NCI-H1105 treated with DMSO at 0.1 percent for 48 hours (cell line): ENCODE measurements around the gene SLC22A14.
"Not testable (repeated sequence)": the region's sequence is repeated elsewhere in the genome, so short reads cannot be mapped to it uniquely, and the experiment has no call there.

Experiments used
- DNase-seq: peaks from one replicate; lab custom pipeline; 2025; lab: John Stamatoyannopoulos, UW

The SLC22A14 gene, protein sequence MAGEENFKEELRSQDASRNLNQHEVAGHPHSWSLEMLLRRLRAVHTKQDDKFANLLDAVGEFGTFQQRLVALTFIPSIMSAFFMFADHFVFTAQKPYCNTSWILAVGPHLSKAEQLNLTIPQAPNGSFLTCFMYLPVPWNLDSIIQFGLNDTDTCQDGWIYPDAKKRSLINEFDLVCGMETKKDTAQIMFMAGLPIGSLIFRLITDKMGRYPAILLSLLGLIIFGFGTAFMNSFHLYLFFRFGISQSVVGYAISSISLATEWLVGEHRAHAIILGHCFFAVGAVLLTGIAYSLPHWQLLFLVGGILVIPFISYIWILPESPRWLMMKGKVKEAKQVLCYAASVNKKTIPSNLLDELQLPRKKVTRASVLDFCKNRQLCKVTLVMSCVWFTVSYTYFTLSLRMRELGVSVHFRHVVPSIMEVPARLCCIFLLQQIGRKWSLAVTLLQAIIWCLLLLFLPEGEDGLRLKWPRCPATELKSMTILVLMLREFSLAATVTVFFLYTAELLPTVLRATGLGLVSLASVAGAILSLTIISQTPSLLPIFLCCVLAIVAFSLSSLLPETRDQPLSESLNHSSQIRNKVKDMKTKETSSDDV

GRCh38 chr3:38281895-38282686, at the start of gene SLC22A14:
Gene SLC22A14 (plus strand): TSS chr3:38282294. CDS start chr3:38306027, 23,733 bp downstream.
- DNase-seq, result no peak

GRCh38 chr3:38232701-38233100, 49.4 kb upstream of the SLC22A14 start:
- DNase-seq, result no peak

- DNase-seq, result no peak
These were observed 46.6 kb upstream of the SLC22A14 start for GRCh38 chr3:38235466-38235865.

- no peak for DNase-seq
These were observed 43.6 kb upstream of the SLC22A14 start for GRCh38 chr3:38238416-38239008.

DNA sequence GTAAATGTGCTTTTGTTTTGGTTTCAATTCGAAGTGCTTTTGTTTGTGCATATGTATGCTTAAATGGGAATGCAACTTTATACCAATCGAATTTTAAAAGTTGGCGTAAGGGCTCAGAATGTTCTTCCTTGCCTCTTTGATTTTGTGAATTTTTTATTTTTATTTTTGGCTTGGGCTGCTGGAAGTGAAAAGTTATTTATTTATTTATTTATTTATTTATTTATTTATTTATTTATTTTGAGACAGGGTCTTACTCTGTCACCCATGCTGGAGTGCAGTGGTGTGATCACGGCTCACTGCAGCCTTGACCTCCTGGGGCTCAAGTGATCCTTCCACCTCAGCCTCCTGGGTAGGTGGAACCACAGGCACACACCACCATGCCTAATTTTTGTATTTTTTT, 39.3 kb upstream of the SLC22A14 start:
- DNase-seq, result not testable (repeated sequence)

GRCh38 chr3:38245930-38246329, 36.2 kb upstream of the SLC22A14 start:
- no peak for DNase-seq

DNA sequence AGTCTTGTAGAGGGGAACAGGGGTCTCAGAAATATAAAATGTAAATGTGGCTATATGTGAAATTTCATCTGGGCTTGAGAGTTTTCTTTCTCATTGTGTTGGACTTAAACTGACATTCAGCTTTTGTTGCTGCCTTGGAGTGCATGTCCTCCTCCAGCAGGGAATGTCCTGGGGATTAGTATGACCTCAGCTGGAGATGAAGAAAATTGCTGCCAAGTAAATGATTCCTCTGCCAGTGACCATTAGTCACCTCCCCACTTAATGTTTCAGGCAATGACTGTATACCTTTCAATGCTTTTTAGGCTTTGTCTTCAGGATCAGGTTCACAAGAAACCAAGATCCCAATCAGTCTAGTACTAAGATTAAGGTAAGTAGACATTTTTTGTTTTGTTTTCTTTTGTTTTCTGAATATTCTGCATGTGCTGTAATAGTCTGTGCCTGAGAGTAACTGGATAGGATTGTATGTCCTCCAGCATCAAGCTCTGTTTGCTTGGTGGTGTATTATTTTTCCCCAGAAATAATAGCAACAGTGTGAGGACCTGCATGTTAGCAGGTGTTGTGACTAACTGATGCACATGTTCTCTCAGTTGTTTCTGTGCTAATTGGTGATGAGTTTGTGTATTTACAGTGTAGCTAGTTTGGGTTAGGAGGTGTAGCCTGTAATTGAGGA, 34.6 kb upstream of the SLC22A14 start:
- DNase-seq, result no peak

GRCh38 chr3:38250198-38250597, 31.9 kb upstream of the SLC22A14 start:
- no peak for DNase-seq

DNA sequence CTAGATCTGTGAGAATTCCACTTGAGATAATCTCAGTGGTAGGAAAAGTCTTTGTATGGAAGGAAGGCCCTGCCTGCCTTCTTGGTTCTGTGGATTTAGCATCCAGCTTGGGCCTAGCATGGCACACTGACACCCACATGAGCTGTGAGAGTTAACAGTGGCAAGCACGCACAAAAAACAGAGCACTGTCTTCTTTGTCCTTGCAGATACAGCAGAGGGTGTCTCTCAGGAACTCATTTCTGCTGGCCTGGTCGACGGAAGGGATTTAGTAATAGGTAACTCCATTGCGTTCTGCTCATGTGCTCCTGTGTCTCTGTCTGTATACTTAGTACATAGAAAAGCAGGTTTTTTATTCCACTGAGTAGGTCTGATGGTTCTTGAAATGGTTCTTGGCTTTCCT, 30.9 kb upstream of the SLC22A14 start:
- DNase-seq, result no peak

DNA sequence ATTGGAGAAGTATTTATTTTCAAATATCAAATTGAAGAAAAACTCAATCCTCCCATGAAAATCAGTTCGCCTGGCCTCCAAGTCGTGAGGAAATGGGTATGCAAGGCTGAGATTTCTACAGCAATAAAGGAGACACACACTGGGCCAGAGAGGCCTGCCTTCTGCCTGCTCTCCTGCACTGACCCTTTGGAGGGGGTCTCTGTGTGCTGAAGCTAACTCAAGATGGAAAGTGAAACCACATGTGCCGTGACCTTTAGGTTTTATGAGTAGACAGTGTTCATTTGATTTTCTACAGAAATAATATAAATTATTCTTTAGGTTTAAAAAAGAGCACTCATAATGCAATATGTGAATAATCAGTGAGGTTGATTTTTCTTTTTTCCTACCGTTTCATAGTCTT, 28.4 kb upstream of the SLC22A14 start:
- DNase-seq, result no peak

DNA sequence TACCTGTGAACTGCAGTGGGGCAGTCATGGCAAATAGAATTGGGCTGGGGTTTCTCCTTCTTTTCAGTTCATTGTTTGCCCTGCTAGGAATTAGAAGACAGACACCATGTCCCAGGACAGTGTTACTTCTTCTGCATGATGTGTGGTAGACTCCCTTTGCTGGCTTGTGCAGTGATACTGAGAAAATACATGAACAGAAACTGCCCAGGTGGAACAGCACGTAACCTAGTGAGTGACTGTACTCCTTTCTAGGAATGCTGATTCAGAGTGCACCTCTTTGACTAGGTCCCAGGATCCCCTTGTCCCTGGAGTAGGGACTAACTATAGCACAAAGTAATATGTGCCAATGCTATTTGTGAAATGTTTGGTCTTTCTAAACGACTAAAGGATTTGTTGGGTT, 27.2 kb upstream of the SLC22A14 start:
- no peak for DNase-seq

- DNase-seq, result no peak
These were observed 26.5 kb upstream of the SLC22A14 start for GRCh38 chr3:38255627-38256026.

GRCh38 chr3:38257583-38257982, 24.5 kb upstream of the SLC22A14 start:
- no peak for DNase-seq

DNA sequence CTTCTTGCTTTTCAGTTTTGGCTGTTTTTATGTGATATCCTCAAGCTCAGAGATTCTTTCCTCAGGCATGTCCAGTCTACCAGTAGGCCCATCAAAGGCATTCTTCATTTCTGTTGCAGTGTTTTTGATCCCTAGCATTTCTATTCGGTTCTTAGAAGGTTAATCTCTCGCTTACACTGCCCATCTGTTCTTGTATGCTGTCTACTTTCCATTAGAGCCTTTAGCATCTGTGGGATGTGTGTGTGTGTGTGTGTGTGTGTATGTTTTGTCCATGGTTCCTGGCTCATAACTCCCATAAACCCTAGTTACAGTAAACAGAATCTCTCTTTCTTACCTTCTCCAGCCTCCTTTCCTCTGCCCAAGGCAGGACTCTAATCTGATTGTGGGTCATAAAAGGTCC, 21.6 kb upstream of the SLC22A14 start:
- DNase-seq, result no peak

- no peak for DNase-seq
These were observed 17.7 kb upstream of the SLC22A14 start for GRCh38 chr3:38264353-38264771.

- no peak for DNase-seq
These were observed 17.3 kb upstream of the SLC22A14 start for GRCh38 chr3:38264779-38265178.

- DNase-seq, result no peak
These were observed 16.3 kb upstream of the SLC22A14 start, which contains the start of gene SLC22A13 for GRCh38 chr3:38265604-38266307. Gene SLC22A13 (plus strand): TSS chr3:38265812. CDS start chr3:38265861, 49 bp downstream.

- DNase-seq, result no peak
These were observed 15.3 kb upstream of the SLC22A14 start for GRCh38 chr3:38266810-38267209.

GRCh38 chr3:38267662-38268061, 14.4 kb upstream of the SLC22A14 start:
- DNase-seq, result no peak

- no peak for DNase-seq
These were observed 14.0 kb upstream of the SLC22A14 start for GRCh38 chr3:38268087-38268486.

- no peak for DNase-seq
These were observed 13.6 kb upstream of the SLC22A14 start for GRCh38 chr3:38268522-38268921.
